Measurements from ENCODE around the gene SEC16A.

Gene SEC16A

DNA sequence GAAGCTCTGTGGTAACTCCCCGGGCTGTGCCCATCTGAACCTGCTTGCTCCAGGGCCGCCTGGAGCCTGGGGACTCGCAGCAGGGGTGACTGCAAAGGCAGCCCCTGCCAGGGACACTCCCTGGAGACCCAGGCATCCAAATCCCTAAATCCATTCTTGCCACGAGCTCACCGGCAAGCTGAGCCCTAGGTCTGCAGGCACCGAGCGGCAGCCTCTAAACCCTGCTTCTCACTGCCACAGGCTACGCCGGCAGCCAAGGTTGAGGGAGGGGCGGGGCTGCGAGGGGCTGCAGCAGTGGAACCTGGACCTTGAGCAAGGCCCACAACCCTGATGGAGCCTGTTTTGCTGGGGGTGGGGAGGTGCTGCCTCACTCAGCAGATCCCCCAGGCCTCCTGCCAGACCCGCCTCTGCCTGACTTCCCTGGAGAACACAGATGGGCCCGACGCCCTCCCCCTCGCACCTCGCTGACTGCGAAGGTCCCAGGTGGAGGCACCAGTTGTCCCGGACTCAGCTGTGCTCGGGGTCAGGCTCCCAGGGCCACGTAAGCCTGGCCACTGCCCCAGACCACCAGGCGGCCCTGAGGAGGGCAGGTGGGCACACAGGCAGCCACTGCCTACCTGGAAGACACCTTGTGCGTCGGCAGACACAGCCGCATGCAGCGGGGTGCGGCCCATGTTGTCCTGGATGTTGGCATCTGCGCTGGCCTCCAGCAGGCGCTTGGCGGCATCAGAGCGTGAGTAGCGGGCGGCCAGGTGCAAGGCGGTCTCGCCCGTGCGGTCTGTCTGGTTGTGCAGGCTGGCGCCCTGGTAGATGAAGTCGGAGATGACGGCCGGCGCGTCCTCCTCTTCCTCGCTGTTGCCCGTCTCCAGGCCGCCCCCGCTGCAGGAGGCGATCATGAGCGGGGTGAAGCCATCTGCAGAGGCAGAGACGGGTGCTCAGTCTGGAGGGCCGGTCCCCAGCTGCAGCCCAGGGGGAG, 17.4 kb upstream of the SEC16A start:
- H4K20me1 ChIP-seq = peaks cover 0 to 94% (median 45%) of the 10 kb centered on the region in 11 experiments; a peak in 20 of 22 replicates
- TF ChIP-seq Cebpa-rat (IDR thresholded peaks at IDR 0.05) = no peak
- no peak overlapping the region for H3K4me3 ChIP-seq

DNA sequence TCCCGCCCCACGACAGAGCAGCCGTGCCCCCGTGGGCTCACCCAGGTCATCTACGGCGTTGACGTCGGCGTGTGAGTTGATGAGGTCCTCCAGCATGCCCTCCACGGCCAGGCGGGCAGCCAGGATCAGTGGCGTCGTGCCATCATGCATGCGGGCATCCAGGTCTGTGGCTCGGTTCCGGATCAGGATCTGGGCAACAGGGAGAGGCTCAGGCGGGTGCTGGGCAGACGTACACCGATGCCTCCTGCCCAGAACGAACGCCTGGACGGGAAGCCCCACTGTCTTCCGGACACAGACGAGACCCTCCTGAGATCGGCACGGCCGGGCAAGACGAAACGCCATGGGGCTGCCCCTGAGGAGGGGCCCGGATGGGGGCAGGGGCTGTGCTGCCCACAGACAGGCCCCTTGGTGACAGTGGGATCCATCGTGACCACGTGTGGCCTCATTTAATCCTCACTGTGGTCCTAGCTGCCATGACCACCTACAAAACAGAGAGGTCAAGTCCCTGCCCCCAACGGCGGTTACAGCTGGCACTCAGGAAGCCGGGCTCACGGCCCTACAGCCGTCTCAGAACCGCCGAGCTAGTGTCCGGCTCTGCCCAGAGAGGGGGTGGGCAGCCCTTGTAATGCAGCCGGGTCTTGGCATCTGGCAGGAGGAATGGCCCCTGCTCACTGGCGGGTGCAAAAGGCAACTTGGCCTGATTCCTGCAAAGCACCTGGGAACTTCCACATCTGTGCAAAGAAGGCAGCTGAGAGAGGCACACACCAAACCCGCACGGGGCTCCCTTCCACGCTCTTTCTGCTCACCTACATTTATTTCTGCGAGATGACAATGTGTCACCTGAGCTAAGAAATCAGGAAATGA, 16.5 kb upstream of the SEC16A start:
- peaks cover 0 to 9% (median 7%) of the 10 kb centered on the region in 10 experiments; a peak in 10 of 20 replicates for H3K4me1 ChIP-seq
- no peaks in the 10 kb centered on the region for H3K27me3 ChIP-seq
- no peak overlapping the region for H3K4me3 ChIP-seq
- H3K9ac ChIP-seq = no peak overlapping the region
- H3K4me2 ChIP-seq = no peak overlapping the region
- no peaks in the 10 kb centered on the region for H3K9me3 ChIP-seq (replicated peaks in 1 of 11)
- peaks cover 82 to 98% (median 93%) of the 10 kb centered on the region in 11 experiments for H3K36me3 ChIP-seq
- H3K27ac ChIP-seq = no peak overlapping the region
- no peak for TF ChIP-seq Cebpa-rat (IDR thresholded peaks at IDR 0.05)
- H4K20me1 ChIP-seq = peaks cover 0 to 94% (median 54%) of the 10 kb centered on the region in 11 experiments; a peak in 21 of 22 replicates

More for the DNA sequence above, 17.4 kb upstream of the SEC16A start:
- Histone ChIP-seq H3K27ac (no peak overlapping the region), H3K4me1 (no peaks in the 10 kb centered on the region), H3K36me3 (peaks cover 91 to 99% (median 97%) of the 10 kb centered on the region in 11 experiments), H3K27me3 (no peaks in the 10 kb centered on the region), H3K9ac (no peak overlapping the region), H3K4me2 (no peak overlapping the region), H3K9me3 (replicated peaks in 1 of 11) (no peaks in the 10 kb centered on the region)

- H4K20me1 ChIP-seq = peaks cover 0 to 94% (median 63%) of the 10 kb centered on the region in 11 experiments; a peak in 21 of 22 replicates
- no peak for TF ChIP-seq Cebpa-rat (IDR thresholded peaks at IDR 0.05)
- H3K9ac ChIP-seq = no peak overlapping the region
- peaks cover 0 to 15% (median 8%) of the 10 kb centered on the region in 10 experiments; a peak in 10 of 20 replicates for H3K4me1 ChIP-seq
- no peak overlapping the region for H3K27ac ChIP-seq
- no peak overlapping the region for H3K4me2 ChIP-seq
- H3K4me3 ChIP-seq = no peak overlapping the region
- H3K9me3 ChIP-seq (replicated peaks in 1 of 11) = no peaks in the 10 kb centered on the region
- H3K27me3 ChIP-seq = no peaks in the 10 kb centered on the region
- H3K36me3 ChIP-seq = peaks cover 70 to 93% (median 81%) of the 10 kb centered on the region in 11 experiments
Measured at GRCh38 chr9:136497916-136498695, 15.3 kb upstream of the SEC16A start.

- Histone ChIP-seq H3K4me1 (peaks cover 0 to 15% (median 8%) of the 10 kb centered on the region in 10 experiments; a peak in 10 of 20 replicates), H3K9ac (no peak overlapping the region), H3K27me3 (no peaks in the 10 kb centered on the region), H3K27ac (no peak overlapping the region), H3K4me2 (no peak overlapping the region), H3K36me3 (peaks cover 59 to 82% (median 70%) of the 10 kb centered on the region in 11 experiments), H4K20me1 (peaks cover 0 to 89% (median 60%) of the 10 kb centered on the region in 11 experiments; a peak in 21 of 22 replicates), H3K4me3 (no peak overlapping the region), H3K9me3 (replicated peaks in 1 of 11) (no peaks in the 10 kb centered on the region)
- TF ChIP-seq Cebpa-rat (IDR thresholded peaks at IDR 0.05) = no peak
Measured at GRCh38 chr9:136496801-136497620, 14.2 kb upstream of the SEC16A start.

DNA sequence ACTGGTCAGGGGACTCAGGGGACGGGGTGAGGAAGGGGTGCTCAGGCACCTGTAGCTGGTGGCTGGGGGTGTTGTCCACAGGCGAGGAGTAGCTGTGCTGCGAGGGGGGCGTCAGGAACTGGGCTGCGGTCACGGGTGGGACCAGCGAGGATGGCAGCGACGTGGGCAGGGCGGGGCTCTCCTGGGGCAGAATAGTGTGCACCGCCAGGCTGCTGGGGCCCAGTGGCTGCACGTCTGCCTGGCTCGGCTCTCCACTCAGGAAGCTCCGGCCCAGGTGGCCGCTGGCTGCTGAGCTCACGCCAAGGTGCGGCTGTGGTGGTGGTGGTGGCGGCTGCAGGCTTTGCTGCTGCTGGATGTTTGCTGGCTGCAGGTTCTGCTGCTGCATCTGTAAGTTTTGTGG, 13.3 kb upstream of the SEC16A start:
- H3K4me3 ChIP-seq = no peak overlapping the region
- no peaks in the 10 kb centered on the region for H3K9me3 ChIP-seq (replicated peaks in 1 of 11)
- H3K27ac ChIP-seq = no peak overlapping the region
- H4K20me1 ChIP-seq = peaks cover 0 to 80% (median 57%) of the 10 kb centered on the region in 11 experiments; a peak in 21 of 22 replicates
- H3K9ac ChIP-seq = no peak overlapping the region
- no peaks in the 10 kb centered on the region for H3K27me3 ChIP-seq
- H3K4me1 ChIP-seq = peaks cover 0 to 15% (median 8%) of the 10 kb centered on the region in 10 experiments; a peak in 10 of 20 replicates
- H3K4me2 ChIP-seq = no peak overlapping the region
- TF ChIP-seq Cebpa-rat (IDR thresholded peaks at IDR 0.05) = no peak
- H3K36me3 ChIP-seq = peaks cover 51 to 73% (median 62%) of the 10 kb centered on the region in 11 experiments

- Histone ChIP-seq H3K36me3 (peaks cover 43 to 65% (median 53%) of the 10 kb centered on the region in 11 experiments), H3K9ac (0 out of 22 replicates have a peak overlapping the region, but pooled peaks of 2 of the 11 experiments have one; percentile 23 to 28), H3K27me3 (no peaks in the 10 kb centered on the region), H3K4me1 (peaks cover 0 to 15% (median 8%) of the 10 kb centered on the region in 10 experiments; a peak in 10 of 20 replicates), H3K27ac (no peak overlapping the region), H4K20me1 (peaks cover 0 to 78% (median 54%) of the 10 kb centered on the region in 11 experiments; a peak in 21 of 22 replicates), H3K4me2 (peak overlapping the region in 2 of 11 experiments; percentile 29 to 40; a peak in 2 of 22 replicates), H3K9me3 (replicated peaks in 1 of 11) (no peaks in the 10 kb centered on the region), H3K4me3 (no peak overlapping the region)
- TF ChIP-seq Cebpa-rat (IDR thresholded peaks at IDR 0.05) = no peak
Measured at GRCh38 chr9:136495238-136495800, 12.5 kb upstream of the SEC16A start.

DNA sequence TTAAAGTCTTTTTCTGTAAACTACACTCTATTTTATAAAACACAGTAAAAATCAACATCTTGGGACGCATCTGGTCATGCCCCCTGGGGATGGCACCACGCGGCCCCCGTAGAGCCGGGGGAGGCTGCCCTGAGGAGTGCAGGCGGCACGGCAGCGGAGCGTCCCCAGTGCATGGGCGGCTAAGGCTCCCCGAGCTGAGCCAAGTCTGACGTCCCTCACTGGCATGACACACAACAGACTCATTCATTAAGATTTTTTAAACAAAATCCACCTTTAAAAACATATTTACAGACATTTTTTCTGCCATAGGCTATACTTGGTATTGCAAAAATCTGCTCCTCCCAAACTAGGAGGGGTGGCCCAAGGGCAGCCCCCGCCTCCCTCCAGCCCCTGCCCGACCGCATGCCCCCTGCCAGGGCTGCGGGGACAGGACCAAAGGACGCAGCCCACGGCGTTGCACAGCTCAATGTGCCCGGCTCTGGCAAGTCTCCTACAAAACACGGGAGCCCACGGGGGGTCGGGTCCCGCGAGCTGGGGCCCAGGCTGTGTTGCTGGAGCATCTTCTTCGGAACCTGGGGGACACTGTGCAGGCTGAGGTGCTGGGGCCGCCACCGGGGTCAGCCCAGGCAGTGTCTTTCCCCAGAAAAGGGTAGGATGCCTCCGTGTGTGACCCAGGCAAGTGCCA, 11.8 kb upstream of the SEC16A start:
- no peak for TF ChIP-seq Cebpa-rat (IDR thresholded peaks at IDR 0.05)
- Histone ChIP-seq H3K4me3 (no peak overlapping the region), H3K4me1 (peaks cover 0 to 15% (median 8%) of the 10 kb centered on the region in 10 experiments; a peak in 10 of 20 replicates), H3K27me3 (no peaks in the 10 kb centered on the region), H3K27ac (no peak overlapping the region), H3K4me2 (peak overlapping the region in 5 of 11 experiments; percentile 3 to 51 (median 40); a peak in 8 of 22 replicates), H4K20me1 (peaks cover 0 to 74% (median 48%) of the 10 kb centered on the region in 11 experiments; a peak in 21 of 22 replicates), H3K36me3 (peaks cover 36 to 58% (median 47%) of the 10 kb centered on the region in 11 experiments), H3K9me3 (replicated peaks in 1 of 11) (no peaks in the 10 kb centered on the region), H3K9ac (peak overlapping the region in 4 of 11 experiments; percentile 16 to 50 (median 35); a peak in 5 of 22 replicates)

Measured in BLaER1 treated with 17β-estradiol and CSF1 and Interleukin-3, amounts not matched to agents 10 nM and 100 nM (cell line).